Activated naive CD8-positive, alpha-beta T cell treated with anti-CD3 and anti-CD28 coated beads, Interleukin-2, amount 50 U/mL, for 16 hours (primary cell): ENCODE data around the gene HAGH.

Source experiments
- DNase-seq: peaks from one replicate; pipeline ENCODE4 v3.0.0-alpha.2; 2020; ENCODE audit warnings: low read depth, low spot score

The HAGH gene

GRCh38 chr16:1762196-1762878 is 64.3 kb downstream of the HAGH start:
- DNase-seq: no peak

GRCh38 chr16:1761751-1762150 is 64.9 kb downstream of the HAGH start:
- DNase-seq: no peak

GRCh38 chr16:1760911-1761310 is 65.7 kb downstream of the HAGH start:
- DNase-seq: no peak

GRCh38 chr16:1759511-1759910 is 67.1 kb downstream of the HAGH start:
- DNase-seq: no peak

GRCh38 chr16:1758923-1759322 is 67.7 kb downstream of the HAGH start:
- no peak for DNase-seq

GRCh38 chr16:1757714-1758461 is 68.7 kb downstream of the HAGH start:
- no peak for DNase-seq
